GM19240 (cell line): ENCODE measurements around the gene RILPL2.
"Not testable (repeated sequence)": the region's sequence is repeated elsewhere in the genome, so short reads cannot be mapped to it uniquely, and the experiment has no call there.

Experiments
- DNase-seq: peaks from one replicate; pipeline ENCODE4 v3.0.0; 2011; ENCODE audit warnings: low spot score; ENCODE audit not compliant: insufficient read length

Gene RILPL2

DNA sequence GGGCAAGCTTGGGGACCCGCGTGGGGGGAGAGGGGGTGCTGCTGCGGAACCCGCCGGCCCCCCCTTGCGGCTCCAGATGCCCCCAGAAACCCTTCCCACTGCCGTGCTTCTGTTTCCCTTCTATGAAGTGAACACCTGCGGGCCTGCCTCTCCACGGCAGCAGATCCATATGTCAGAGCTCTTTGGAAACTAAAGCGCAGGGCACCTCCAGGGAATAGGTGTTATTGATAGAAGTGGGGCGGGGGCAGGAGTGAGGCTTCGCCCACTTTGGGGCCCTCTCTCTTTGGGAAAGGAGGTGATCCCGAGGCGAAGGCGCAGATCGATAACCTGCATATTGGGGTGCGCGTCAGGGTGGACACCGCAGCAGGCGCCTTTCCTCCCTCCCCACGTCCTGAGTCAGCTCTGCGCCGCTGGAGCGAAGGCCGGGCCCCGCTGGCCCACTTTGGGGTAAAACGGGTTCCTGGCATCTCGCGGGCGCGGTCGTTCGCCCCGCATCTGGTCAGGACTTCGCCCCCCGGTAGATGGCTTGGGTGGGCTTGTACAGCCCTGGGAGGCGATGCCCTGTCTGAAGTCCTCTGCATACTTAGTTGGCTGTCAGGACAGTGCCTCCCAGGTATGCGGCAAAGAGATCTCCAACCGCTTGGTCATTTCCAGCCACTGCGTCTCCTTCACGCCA is 52.0 kb downstream of the RILPL2 start:
- no peak for DNase-seq

- DNase-seq, result no peak
Observed at GRCh38 chr12:123382684-123383083, 53.8 kb downstream of the RILPL2 start.

DNA sequence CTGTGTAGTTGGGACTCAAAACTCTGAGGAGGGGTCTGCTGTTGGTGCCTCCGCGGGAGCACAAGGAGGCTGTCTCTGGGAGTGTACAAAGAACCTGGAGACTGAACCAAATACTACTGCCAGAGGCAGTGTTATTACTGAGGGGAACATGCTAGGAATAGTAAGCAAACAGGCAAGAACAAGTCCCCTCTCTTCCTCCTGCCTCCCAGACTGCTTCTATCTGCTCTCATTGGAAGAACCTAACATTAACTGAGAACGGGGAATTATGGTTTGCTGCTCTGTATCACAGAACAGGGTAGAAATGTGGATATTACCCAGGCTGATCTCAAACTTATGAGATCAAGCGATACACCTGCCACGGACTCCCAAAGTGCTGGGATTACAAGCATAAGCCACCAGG is 57.1 kb downstream of the RILPL2 start:
- no peak for DNase-seq

GRCh38 chr12:123372415-123372814 is 64.1 kb downstream of the RILPL2 start:
- not testable (repeated sequence) for DNase-seq

DNA sequence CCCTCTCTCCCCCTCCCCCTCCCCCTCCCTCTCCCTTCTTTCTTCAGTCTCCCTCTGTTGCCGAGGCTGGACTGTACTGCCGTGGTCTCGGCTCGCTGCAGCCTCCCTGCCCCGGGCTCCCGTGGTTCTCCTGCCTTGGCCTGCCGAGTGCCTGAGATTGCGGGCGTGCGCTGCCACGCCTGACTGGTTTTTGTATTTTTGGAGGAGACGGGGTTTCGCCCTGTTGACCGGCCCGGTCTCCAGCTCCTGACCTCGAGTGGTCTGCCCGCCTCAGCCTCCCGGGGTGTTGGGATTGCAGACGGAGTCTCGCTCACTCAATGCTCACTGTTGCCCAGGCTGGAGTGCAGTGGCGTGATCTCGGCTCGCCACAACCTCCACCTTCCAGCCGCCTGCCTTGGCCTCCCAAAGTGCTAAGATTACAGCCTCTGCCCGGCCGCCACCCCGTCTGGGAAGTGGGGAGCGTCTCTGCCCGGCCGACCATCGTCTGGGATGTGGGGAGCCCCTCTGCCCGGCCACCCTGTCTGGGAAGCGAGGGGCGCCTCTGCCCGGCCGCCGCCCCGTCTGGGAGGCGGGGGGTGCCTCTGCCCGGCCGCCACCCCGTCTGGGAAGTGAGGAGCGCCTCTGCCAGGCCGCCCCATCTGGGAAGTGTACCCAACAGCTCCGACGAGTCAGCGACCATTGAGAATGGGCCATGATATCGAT is 64.7 kb downstream of the RILPL2 start:
- DNase-seq, result not testable (repeated sequence)

DNA sequence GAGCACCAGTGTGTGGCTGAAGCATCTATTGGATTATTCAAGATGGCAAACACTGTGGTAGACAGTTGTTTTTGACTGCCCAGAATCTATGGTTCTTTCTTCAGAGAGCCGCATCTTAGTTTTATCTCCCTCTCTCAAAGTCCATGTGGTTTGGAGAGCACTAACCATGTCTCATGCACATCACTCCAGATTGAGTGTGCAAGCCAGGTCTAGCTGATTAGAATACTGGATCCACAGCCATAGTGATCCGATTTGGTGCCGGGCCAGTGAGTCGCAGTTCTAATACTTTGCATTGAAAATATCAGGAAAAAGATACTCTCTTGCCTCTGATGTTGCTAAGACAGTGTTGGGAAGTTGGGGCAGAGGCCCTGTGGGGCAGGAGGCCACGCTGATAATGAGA is 67.3 kb downstream of the RILPL2 start:
- DNase-seq, result no peak

GRCh38 chr12:123368431-123368830 is 68.1 kb downstream of the RILPL2 start:
- DNase-seq, result not testable (repeated sequence)

GRCh38 chr12:123367511-123367910 is 69.0 kb downstream of the RILPL2 start:
- no peak for DNase-seq
